Measurements from ENCODE around the gene CCP110.

The CCP110 gene

DNA sequence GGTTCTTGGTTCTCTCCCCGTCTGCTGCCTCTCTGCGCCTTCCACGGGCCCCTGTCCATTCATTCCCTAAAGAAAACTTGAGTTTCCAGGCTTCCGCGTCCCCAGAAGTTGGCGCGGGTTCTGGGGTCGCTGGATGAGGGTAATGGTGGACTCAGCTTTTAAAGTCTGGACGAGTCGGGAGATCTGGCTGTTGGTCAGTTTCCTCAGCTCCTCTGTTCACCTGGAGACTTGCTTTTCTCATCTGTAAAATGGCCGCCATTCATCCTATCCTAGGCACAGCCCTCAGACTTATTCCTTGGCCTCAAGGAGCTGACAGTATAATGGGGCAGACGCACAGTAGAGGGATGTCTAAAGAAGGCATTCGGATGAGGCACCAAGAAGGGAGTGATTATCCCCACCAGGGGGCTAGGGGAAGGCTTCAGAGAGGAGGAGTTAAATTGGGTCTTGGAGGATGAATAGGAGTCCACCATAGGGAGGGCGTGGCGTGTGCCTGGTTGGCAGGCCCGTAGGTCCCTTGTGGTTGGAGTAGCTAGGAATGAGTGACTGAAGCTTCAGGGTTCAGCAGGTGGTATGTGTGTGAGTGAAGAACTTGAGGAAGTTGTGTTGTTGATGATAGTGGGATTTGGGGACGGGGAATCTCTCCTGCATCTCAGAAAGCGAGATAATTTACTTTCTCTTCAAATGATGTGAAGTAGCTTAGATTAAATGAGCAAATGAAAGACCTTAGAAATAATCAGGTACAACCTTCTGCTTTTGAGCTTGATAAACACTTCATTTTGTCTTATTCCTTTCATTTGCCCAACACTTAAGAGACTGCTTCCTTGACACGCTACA, 32.4 kb downstream of the CCP110 start:
- no peak for DNase-seq

DNA sequence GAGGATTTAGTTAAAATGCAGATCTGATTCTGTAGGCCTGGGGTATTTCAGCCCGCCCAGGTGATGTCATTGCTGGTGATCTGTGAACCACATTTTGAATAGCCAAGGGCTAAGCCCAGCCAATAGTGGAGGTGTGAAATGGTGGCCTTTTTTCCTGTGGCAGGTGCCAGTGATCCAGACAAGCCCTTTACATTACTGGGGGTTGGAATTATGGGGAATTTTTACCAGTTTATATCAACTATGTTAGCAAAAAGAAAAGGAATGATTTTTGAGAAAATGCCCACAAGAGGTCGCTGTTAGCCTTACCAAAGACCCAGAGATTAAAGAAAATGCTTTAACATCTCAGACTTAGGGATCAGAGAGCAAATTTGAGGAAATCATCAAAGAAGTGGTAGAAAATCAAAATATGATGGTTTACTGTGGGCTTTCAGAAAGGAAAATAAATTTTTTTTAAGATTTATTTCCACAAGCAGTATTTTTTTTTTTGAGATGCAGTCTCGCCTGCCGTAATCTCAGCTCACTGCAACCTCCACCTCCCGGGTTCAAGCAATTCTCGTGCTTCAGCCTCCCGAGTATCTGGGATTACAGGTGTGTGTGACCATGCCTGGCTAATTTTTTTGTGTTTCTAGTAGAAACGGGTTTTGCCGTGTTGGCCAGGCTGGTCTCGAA, 35.6 kb downstream of the CCP110 start:
- no peak for DNase-seq

DNA sequence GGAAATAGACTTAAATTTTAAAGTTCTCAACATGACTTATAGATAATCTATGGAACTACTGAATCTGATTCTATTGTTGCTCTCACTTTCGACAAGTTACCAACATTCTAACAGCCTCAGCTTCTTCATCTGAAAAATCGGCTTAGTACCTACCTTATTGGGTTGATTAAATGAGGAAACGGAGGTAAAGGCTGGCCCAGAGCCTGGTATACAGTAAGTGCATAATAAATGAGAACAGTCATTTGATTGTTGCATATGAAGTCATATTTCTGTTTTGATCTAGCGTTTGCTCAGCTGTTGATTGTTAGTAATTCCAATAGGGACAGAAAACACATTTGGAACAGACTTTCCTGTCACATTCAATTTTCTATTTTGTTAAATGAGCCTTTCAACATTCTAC, 36.3 kb downstream of the CCP110 start:
- no peak for DNase-seq

- DNase-seq = no peak
Measured at GRCh38 chr16:19563377-19563776, 39.6 kb downstream of the CCP110 start.

DNA sequence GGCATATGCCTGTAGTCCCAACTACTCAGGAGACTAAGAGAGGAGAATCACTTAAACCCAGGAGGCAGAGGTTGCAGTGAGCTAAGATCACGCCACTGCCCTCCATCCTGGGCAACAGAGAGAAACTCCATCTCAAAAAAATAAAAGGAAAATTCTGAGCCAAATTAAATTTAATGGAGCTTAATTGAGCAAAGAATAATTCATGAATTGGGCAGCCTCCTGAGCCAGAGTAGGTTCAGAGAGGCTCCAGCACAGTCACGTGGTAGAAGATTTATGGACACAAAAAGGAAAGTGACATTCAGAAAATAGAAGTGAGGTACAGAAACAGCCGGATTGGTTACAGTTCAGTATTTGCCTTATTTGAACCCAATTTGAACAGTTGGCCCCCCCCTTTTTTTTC, 42.6 kb downstream of the CCP110 start:
- DNase-seq = no peak

DNA sequence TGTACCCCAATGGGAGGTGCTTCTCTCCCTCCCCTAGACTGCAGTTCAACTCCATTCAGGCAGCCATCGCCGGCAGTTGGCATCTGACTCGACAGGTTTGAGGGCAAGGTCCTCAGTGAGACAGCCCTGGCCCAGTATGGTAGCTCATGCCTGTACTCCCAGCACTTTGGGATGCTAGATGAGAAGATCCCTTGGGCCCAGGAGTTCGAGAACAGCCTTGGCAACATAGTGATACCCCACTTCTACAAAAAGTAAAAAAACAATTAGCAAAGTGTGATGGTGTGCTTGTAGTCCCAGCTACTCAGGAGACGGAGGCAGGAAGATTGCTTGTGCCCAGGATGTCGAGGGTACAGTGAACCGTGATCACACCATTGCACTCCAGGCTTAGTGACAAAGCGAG, 43.8 kb downstream of the CCP110 start:
- no peak for DNase-seq

GRCh38 chr16:19573997-19574396, 50.3 kb downstream of the CCP110 start:
- no peak for DNase-seq

GRCh38 chr16:19574615-19575014, 50.9 kb downstream of the CCP110 start:
- DNase-seq = no peak

GRCh38 chr16:19578378-19578971, 54.7 kb downstream of the CCP110 start:
- DNase-seq = no peak

- DNase-seq = no peak
Measured at GRCh38 chr16:19582050-19582831, 58.5 kb downstream of the CCP110 start.

DNA sequence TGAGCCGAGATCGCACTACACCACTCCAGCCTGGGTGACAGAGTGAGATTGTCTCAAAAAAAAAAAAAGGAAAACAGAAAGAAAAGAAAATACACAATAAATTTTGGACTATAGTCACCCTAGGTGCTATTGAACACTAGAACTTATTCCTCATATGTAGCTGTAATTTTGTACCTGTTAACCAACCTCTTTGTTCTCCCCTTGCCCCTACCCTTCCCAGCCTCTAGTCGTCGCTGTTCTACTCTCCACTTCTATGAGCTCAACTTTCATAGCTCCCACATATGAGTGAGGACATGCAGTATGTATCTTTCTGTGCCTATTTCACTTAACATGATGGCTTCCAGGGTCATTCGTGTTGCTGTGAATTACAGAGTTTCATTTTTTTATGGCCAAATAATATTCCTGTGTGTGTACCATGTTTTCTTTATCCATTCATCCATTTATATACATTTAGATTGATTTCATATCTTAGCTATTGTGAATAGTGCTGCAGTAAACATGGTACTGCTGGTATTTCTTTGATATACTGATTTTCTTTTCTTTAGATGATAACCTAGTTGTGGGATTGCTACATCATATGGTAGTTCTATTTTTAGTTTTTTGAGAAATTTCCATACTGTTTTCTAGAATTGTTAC, 60.0 kb downstream of the CCP110 start:
- DNase-seq = peak in 1 of 4 experiments; percentile 1

GRCh38 chr16:19588661-19589060, 64.9 kb downstream of the CCP110 start:
- DNase-seq = no peak

- no peak for DNase-seq
Measured at GRCh38 chr16:19589106-19589505, 65.4 kb downstream of the CCP110 start.

DNA sequence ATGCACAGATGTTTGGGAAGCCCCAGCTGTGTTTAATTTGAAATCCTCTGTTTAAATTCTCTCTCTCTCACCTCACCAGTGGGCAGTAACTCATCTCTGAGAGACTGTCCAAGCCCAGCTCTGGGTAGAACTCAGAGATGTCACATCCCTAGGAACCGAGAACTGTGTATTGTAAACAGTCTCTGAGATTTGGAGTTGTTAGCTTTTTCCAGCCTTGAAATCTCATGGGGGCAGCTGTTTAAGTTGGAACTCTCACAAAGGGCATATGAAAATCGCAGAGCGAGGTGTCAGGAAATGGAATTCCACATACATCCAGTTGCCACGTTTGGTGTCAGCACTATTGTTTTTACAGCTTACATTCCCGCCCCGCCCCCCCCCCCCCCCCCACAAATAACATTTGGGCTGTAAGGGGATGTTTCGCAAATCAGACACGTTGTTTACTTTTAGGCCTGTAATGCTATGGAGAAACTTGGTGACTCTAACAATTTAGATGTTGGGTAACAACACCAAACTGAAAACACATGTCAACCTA, 66.1 kb downstream of the CCP110 start:
- no peak for DNase-seq

- DNase-seq = no peak
Measured at GRCh38 chr16:19595043-19595767, 71.5 kb downstream of the CCP110 start.

- no peak for DNase-seq
Measured at GRCh38 chr16:19598805-19599510, 75.2 kb downstream of the CCP110 start.

DNA sequence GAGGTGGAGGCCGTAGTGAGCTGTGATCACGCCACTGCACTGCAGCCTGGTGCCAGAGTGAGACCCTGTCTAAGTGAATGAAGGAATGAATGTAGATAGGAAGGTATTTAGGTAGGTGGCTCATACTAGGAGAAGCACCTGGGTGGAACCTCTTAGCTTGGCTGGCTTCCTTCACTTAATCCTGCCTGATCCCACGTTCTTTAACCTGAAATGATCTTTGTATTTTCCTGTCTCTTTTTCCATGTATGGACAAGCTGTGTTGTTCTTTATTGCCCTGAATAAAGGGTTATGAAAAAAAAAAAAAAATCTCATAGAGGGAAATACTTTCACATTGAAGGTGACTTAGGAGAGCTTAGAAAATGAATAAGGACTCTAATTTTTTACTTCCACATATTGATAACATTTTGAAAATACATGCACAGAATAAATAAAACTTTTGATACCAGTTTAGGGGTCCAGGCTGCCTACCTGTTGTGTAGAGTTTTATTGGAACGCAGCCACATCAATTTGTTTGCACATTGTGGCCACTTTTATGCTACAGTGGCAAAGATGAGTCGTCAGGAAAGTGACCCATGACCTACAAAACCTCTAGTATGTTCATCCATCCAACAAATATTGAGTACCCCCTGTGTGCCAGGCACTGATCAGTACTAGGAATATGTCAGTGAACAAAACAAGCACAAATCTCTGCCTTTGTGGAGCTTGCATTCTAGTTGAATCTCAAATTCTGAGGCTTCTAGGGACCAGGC, 76.4 kb downstream of the CCP110 start:
- no peak for DNase-seq

GRCh38 chr16:19601083-19601976, 77.6 kb downstream of the CCP110 start:
- DNase-seq = peak in 1 of 4 experiments; percentile 3
